Calu3 (cell line): ENCODE measurements around the gene FES. TPM values are rescaled to one million over a fixed set of nuclear protein-coding genes. Genes with fewer than 3 reads are reported as not detected.
"Not testable (repeated sequence)": the region's sequence is repeated elsewhere in the genome, so short reads cannot be mapped to it uniquely, and the experiment has no call there.

ENCODE experiments used
- BruUV-seq: library from RNA; stranded (reverse); fragments of 400-500 nt; replicated peaks from 2 replicates; lab custom pipeline; 2021; lab: Mats Ljungman, UMichigan
- CTCF ChIA-PET: fragments of 300-600 bp; sonication (Branson Sonifier 250); formaldehyde crosslinking; loops from one replicate; lab custom pipeline; 2022; ENCODE audit warnings: antibody characterized with exemption; lab: Charles Lee
- DNase-seq: peaks from one replicate; pipeline ENCODE4 v3.0.0; 2022
- H3K27ac Mint-ChIP-seq: one replicate; pipeline ENCODE4 v1.8.0; 2022; ENCODE audit warnings: mixed read lengths; ENCODE audit not compliant: unreplicated experiment
- H3K27me3 Mint-ChIP-seq: one replicate; pipeline ENCODE4 v1.8.0; 2022; ENCODE audit warnings: mixed read lengths; ENCODE audit not compliant: unreplicated experiment
- H3K36me3 Mint-ChIP-seq: one replicate; pipeline ENCODE4 v1.8.0; 2022; ENCODE audit warnings: mild to moderate bottlenecking, moderate library complexity, mixed read lengths; ENCODE audit not compliant: insufficient read depth, unreplicated experiment
- H3K4me1 Mint-ChIP-seq: one replicate; pipeline ENCODE4 v1.8.0; 2022; ENCODE audit warnings: mild to moderate bottlenecking, low read depth, mixed read lengths; ENCODE audit not compliant: unreplicated experiment
- H3K4me3 Mint-ChIP-seq: one replicate; pipeline ENCODE4 v1.8.0; 2022; ENCODE audit warnings: mild to moderate bottlenecking, low read depth, moderate library complexity, mixed read lengths; ENCODE audit not compliant: unreplicated experiment
- H3K9me3 Mint-ChIP-seq: one replicate; pipeline ENCODE4 v1.8.0; 2022; ENCODE audit warnings: low read depth, mixed read lengths; ENCODE audit not compliant: unreplicated experiment
- intact Hi-C: fragments of 100-400 bp; cut with micrococcal nuclease; formaldehyde crosslinking; loops from one replicate; pipeline ENCODE4 v1.10.0; 2022; ENCODE audit not compliant: unreplicated experiment
- total RNA-seq: library from RNA; stranded (reverse); gene quantifications from 2 replicates; pipeline ENCODE4 v1.2.3, GENCODE V29; 2022
- TF ChIP-seq, protein P1 (sequence below): fragments of 200-600 bp; IDR thresholded peaks from one replicate; pipeline ENCODE4 v1.8.0; 2022; ENCODE audit warnings: antibody characterized with exemption; ENCODE audit not compliant: unreplicated experiment

Gene FES
- total RNA-seq, 1 experiment from 2014 or later = 1.7 TPM

- BruUV-seq = no TSS peak
- Mint-ChIP-seq H3K4me3 (peak overlapping the region; percentile 73), H3K27ac (peak overlapping the region; percentile 84), H3K4me1 (peaks cover 55% of the 10 kb centered on the region), H3K36me3 (peaks cover 56% of the 10 kb centered on the region), H3K27me3 (no peaks in the 10 kb centered on the region), H3K9me3 (no peaks in the 10 kb centered on the region)
- intact Hi-C loops = no loop called here
- peak; percentile 44 for DNase-seq
- CTCF ChIA-PET = interaction anchor here (0.6 kb wide), 1 partner anchor 24 kb away, joined by 4 read pairs; no protein-coding TSS in a partner anchor
- TF ChIP-seq, protein P1, sequence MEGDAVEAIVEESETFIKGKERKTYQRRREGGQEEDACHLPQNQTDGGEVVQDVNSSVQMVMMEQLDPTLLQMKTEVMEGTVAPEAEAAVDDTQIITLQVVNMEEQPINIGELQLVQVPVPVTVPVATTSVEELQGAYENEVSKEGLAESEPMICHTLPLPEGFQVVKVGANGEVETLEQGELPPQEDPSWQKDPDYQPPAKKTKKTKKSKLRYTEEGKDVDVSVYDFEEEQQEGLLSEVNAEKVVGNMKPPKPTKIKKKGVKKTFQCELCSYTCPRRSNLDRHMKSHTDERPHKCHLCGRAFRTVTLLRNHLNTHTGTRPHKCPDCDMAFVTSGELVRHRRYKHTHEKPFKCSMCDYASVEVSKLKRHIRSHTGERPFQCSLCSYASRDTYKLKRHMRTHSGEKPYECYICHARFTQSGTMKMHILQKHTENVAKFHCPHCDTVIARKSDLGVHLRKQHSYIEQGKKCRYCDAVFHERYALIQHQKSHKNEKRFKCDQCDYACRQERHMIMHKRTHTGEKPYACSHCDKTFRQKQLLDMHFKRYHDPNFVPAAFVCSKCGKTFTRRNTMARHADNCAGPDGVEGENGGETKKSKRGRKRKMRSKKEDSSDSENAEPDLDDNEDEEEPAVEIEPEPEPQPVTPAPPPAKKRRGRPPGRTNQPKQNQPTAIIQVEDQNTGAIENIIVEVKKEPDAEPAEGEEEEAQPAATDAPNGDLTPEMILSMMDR = no peak
Observed at GRCh38 chr15:90871716-90872485, 12.4 kb upstream of the FES start.

DNA sequence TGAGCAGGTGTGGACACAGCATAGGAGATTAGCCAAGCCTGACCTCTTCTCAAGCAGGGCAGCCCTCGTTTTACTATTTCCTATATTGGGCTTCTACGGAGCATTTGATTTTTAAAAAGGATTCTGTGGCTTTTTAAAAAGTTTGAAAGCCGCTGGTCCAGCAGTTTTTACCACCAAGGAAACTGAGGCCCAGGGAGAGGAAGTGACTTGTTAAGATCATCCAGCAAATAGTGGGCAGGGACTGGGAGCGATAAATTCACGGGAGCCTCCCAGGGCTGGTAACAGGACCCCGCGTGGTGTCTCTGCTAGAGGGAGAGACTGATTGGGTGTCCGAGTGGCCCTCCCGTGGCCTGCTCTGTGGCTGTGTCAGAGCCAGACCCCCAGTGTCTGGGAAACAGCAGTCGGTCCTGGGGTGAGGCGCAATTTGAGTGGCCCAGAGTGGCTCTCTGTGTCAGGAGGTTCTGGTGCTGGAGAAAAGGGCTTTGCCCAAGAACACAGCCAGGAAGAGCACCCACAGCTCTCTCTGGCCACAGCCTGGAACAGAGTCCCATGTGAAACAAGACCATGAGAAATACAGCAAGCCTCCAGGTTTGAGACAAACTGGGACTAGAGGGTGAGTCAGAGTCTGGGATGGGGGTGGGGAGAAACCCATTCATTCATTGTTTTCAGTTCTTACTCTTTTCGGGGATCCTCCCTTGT lies 11.7 kb upstream of the FES start:
- TF ChIP-seq, protein P1 = no peak
- TSS peak; percentile 58 for BruUV-seq
- Mint-ChIP-seq H3K27me3 (no peaks in the 10 kb centered on the region), H3K4me1 (peaks cover 54% of the 10 kb centered on the region), H3K36me3 (peaks cover 61% of the 10 kb centered on the region), H3K27ac (peak overlapping the region; percentile 84), H3K4me3 (peak overlapping the region; percentile 73), H3K9me3 (no peaks in the 10 kb centered on the region)
- CTCF ChIA-PET = interaction anchor here (0.8 kb wide), 1 partner anchor 13 kb away, joined by 4 read pairs; no protein-coding TSS in a partner anchor
- peak; percentile 54 for DNase-seq
- intact Hi-C loops = no loop called here

DNA sequence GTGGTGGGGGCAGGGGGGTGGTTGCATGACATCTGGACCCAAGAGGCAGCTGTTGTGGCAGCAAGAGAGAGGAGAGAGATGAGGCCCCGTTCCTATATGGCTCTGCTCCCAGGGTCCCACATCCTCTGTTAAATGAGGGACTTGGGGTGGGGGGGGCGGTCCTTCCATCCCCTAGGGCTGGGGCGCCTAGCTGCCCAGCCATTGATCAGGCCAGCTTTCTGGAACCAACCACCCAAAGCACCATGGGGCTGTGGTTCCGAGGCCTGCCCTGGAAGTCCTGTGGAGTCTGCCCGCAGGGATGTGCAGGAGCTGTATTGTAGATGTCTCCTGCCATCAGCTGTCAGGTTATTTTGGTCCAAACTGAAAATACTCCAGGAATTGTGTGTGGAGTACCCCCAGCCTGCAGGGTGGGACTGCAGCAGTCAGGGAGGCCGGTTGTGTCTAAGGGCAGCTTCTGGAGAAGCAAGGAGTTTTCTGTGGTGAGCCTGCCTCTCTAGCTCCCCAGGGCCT lies 10.8 kb upstream of the FES start:
- no peak for DNase-seq
- H3K4me3 Mint-ChIP-seq = peak overlapping the region; percentile 73
- CTCF ChIA-PET = interaction anchor here (0.6 to 1.0 kb wide), 6 partner anchors 8 to 491 kb away, joined by 3 to 4 read pairs (median 3); partner anchors contain the start of gene BLM
- no TSS peak for BruUV-seq
- intact Hi-C loops = no loop called here
- peak overlapping the region; percentile 20 for H3K27ac Mint-ChIP-seq
- peaks cover 61% of the 10 kb centered on the region for H3K36me3 Mint-ChIP-seq
- no peaks in the 10 kb centered on the region for H3K27me3 Mint-ChIP-seq
- H3K4me1 Mint-ChIP-seq = peaks cover 45% of the 10 kb centered on the region
- TF ChIP-seq, protein P1 = no peak
- no peaks in the 10 kb centered on the region for H3K9me3 Mint-ChIP-seq

GRCh38 chr15:90873998-90874605 lies 10.2 kb upstream of the FES start:
- peak; percentile 90 for DNase-seq
- H3K27ac Mint-ChIP-seq = peak overlapping the region; percentile 20
- BruUV-seq = TSS peak; percentile 12
- no peaks in the 10 kb centered on the region for H3K27me3 Mint-ChIP-seq
- CTCF ChIA-PET = interaction anchor here (0.6 to 1.0 kb wide), 6 partner anchors 8 to 491 kb away, joined by 3 to 4 read pairs (median 3); partner anchors contain the start of gene BLM
- peaks cover 62% of the 10 kb centered on the region for H3K36me3 Mint-ChIP-seq
- H3K4me1 Mint-ChIP-seq = peaks cover 40% of the 10 kb centered on the region
- TF ChIP-seq, protein P1 = no peak
- H3K9me3 Mint-ChIP-seq = no peaks in the 10 kb centered on the region
- intact Hi-C loops = no loop called here
- H3K4me3 Mint-ChIP-seq = peak overlapping the region; percentile 73

DNA sequence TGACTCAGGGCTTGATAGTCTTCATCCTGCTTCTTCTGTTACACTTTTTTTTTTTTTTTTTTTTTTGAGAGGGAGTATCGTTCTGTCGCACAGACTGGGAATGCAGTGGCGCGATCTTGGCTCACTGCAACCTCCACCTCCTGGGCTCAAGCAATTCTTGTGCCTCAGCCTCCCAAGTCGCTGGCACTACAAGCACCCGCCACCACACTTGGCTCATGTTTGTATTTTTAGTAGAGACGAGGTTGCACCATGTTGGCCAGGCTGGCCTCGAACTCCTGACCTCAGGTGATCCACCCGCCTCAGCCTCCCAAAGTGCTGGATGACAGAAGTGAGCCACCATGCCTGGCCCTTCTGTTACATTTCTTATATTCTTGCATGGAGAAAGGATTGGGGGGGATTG lies 9.3 kb upstream of the FES start:
- DNase-seq, H3K9me3 Mint-ChIP-seq, H3K27ac Mint-ChIP-seq, H3K27me3 Mint-ChIP-seq, intact Hi-C loops, H3K4me3 Mint-ChIP-seq, CTCF ChIA-PET, BruUV-seq: not testable (repeated sequence)
- Mint-ChIP-seq H3K36me3 (peaks cover 61% of the 10 kb centered on the region), H3K4me1 (peaks cover 31% of the 10 kb centered on the region)
